Osteocyte (in vitro differentiated cells): ENCODE measurements around the gene ATG16L2. TPM values are rescaled to one million over a fixed set of nuclear protein-coding genes. Genes with fewer than 3 reads are reported as not detected.

ENCODE experiments used
- DNase-seq: peaks from one replicate; pipeline ENCODE4 v3.0.0; 2021; ENCODE audit warnings: mixed read lengths; ENCODE audit not compliant: unreplicated experiment; ENCODE audit errors: extremely low spot score
- H3K27ac Mint-ChIP-seq: one replicate; pipeline ENCODE4 v1.8.0; 2021; ENCODE audit warnings: mild to moderate bottlenecking, mixed read lengths; ENCODE audit not compliant: unreplicated experiment
- H3K27me3 Mint-ChIP-seq: one replicate; pipeline ENCODE4 v1.8.0; 2021; ENCODE audit warnings: mixed read lengths; ENCODE audit not compliant: unreplicated experiment
- H3K36me3 Mint-ChIP-seq: one replicate; pipeline ENCODE4 v1.8.0; 2021; ENCODE audit warnings: mixed read lengths; ENCODE audit not compliant: unreplicated experiment
- H3K4me1 Mint-ChIP-seq: one replicate; pipeline ENCODE4 v1.8.0; 2021; ENCODE audit warnings: mixed read lengths; ENCODE audit not compliant: unreplicated experiment
- H3K4me3 Mint-ChIP-seq: one replicate; pipeline ENCODE4 v1.8.0; 2021; ENCODE audit warnings: mild to moderate bottlenecking, moderate library complexity, mixed read lengths; ENCODE audit not compliant: unreplicated experiment
- H3K9me3 Mint-ChIP-seq: one replicate; pipeline ENCODE4 v1.8.0; 2021; ENCODE audit warnings: mixed read lengths; ENCODE audit not compliant: unreplicated experiment
- CTCF ChIP-seq: fragments of 200-600 bp; sonication (generic); IDR thresholded peaks from 2 replicates; pipeline ENCODE4 v1.5.0; 2021; ENCODE audit warnings: antibody characterized with exemption, mild to moderate bottlenecking, moderate library complexity
- total RNA-seq: library from RNA; stranded (reverse); gene quantifications from 2 replicates; pipeline ENCODE4 v1.2.1, GENCODE V29; 2021

ATG16L2 gene
- total RNA-seq, 1 donor from 2014 or later, result 17.1 TPM

- Mint-ChIP-seq H3K4me1 (peaks cover 22% of the 10 kb centered on the region), H3K36me3 (no peaks in the 10 kb centered on the region), H3K4me3 (peak overlapping the region; percentile 69), H3K27me3 (no peaks in the 10 kb centered on the region), H3K27ac (no peak overlapping the region), H3K9me3 (no peaks in the 10 kb centered on the region)
- TF ChIP-seq CTCF, result no peak
- DNase-seq, result no peak
Measured at GRCh38 chr11:72780296-72781062, 33.7 kb upstream of the ATG16L2 start.

GRCh38 chr11:72781063-72781312 lies 33.2 kb upstream of the ATG16L2 start:
- no peak for DNase-seq
- Mint-ChIP-seq H3K27ac (no peak overlapping the region), H3K27me3 (no peaks in the 10 kb centered on the region), H3K36me3 (no peaks in the 10 kb centered on the region), H3K4me1 (peaks cover 22% of the 10 kb centered on the region), H3K9me3 (no peaks in the 10 kb centered on the region), H3K4me3 (peak overlapping the region; percentile 69)
- TF ChIP-seq CTCF, result no peak

GRCh38 chr11:72781313-72782080 lies 32.7 kb upstream of the ATG16L2 start:
- no peak for TF ChIP-seq CTCF
- Mint-ChIP-seq H3K27me3 (no peaks in the 10 kb centered on the region), H3K36me3 (no peaks in the 10 kb centered on the region), H3K4me1 (peaks cover 22% of the 10 kb centered on the region), H3K27ac (no peak overlapping the region), H3K4me3 (peak overlapping the region; percentile 69), H3K9me3 (no peaks in the 10 kb centered on the region)
- DNase-seq, result no peak

- H3K9me3 Mint-ChIP-seq, result no peaks in the 10 kb centered on the region
- peak overlapping the region; percentile 69 for H3K4me3 Mint-ChIP-seq
- H3K4me1 Mint-ChIP-seq, result peaks cover 20% of the 10 kb centered on the region
- no peaks in the 10 kb centered on the region for H3K36me3 Mint-ChIP-seq
- no peaks in the 10 kb centered on the region for H3K27me3 Mint-ChIP-seq
- H3K27ac Mint-ChIP-seq, result peak overlapping the region; percentile 50
- DNase-seq, result no peak
- no peak for TF ChIP-seq CTCF
Measured at GRCh38 chr11:72782081-72782920, 31.9 kb upstream of the ATG16L2 start.
